ENCODE results near the gene GSX1. TPM values are rescaled to one million over a fixed set of nuclear protein-coding genes. Genes with fewer than 3 reads are reported as not detected.

Gene GSX1
- total and polyA plus RNA-seq, 2 of the 4 experiments (the other 2 are of a cell fraction), result not detected

DNA sequence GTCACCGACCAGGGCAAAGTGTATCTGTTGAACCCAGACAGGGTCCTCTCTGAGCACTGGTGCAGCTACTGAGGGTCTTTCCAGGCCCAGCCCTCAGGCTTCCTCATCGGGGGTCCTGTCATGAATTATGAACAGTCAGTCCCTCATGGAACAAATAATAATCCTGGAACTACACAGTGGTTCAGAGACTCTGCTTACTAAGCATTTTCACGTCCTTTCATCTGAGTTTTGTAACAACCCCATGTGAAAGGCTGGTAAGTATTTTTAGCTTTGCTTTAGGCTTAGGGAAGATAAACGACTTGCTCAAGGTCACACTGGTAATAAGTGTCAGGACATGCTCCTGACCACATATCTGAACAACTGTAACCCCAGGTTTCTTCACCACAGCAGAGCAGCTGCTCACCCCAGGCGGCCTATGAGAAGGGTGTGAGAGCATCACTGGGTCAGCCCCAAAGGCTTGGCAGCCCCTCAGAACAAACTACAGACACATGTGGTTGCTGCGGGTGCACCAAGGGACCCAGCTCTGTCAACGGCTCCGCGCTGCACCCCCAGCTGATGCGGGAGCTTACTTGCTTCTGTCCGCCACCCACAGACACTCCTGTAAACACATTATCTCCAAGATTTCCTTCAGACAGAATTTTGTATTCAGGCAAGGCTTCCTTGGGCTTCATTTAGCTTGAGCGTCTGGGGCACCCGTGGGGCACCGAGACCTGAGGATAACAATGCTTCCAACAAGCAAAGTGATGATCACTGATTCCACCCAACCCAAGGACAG is 19.4 kb upstream of the GSX1 start:
- H3K9ac ChIP-seq (ENCODE audit: low read depth, low read length), result no peak overlapping the region

More for the DNA sequence above, 19.4 kb upstream of the GSX1 start:
- in situ Hi-C loops (cut with MboI; ENCODE audit: low sequenced_read_pairs), result no loop called here
- Histone ChIP-seq H3K4me3 (ENCODE audit: insufficient read depth, low read depth, low read length) (no peak overlapping the region), H3K27me3 (ENCODE audit: control insufficient read depth, insufficient read depth, low read length) (peaks cover 13% of the 10 kb centered on the region), H3K9me1 (ENCODE audit: insufficient read depth, low read length) (no peaks in the 10 kb centered on the region), H3K36me3 (ENCODE audit: control insufficient read depth, insufficient read depth, low read length) (no peaks in the 10 kb centered on the region), H4K5ac (ENCODE audit: low read depth, low read length) (no peak overlapping the region), H2AK9ac (replicated peaks; ENCODE audit: low read depth, low read length, poor library complexity) (no peak overlapping the region), H2AK5ac (ENCODE audit: low read depth, low read length) (no peak overlapping the region), H3K23ac (ENCODE audit: low read depth, low read length) (no peak overlapping the region), H4K8ac (ENCODE audit: low read depth in 2 of 2, low read length in 2 of 2) (no peak overlapping the region), H4K91ac (ENCODE audit: insufficient read depth, low read depth, low read length) (no peak overlapping the region), H3K18ac (ENCODE audit: low read depth, low read length) (no peak overlapping the region), H3K27ac (ENCODE audit: insufficient read depth, low read length) (no peak overlapping the region), H2AFZ (replicated peaks; ENCODE audit: low read length, poor library complexity) (no peak overlapping the region), H2BK15ac (ENCODE audit: low read depth, low read length) (no peak overlapping the region), H3K56ac (ENCODE audit: extremely low read depth, insufficient read depth, low read length) (no peak overlapping the region), H4K20me1 (ENCODE audit: insufficient read depth, low read length) (no peaks in the 10 kb centered on the region), H3K79me1 (ENCODE audit: low read depth in 1 of 2, low read length in 2 of 2) (no peaks in the 10 kb centered on the region), H3K14ac (replicated peaks; ENCODE audit: low read depth, low read length) (no peak overlapping the region), H2BK120ac (ENCODE audit: low read depth, low read length) (no peak overlapping the region), H2BK20ac (ENCODE audit: low read depth, low read length) (no peak overlapping the region), H2BK5ac (ENCODE audit: low read depth, low read length, poor library complexity, severe bottlenecking) (no peak overlapping the region), H3K4ac (ENCODE audit: low read depth, low read length) (no peak overlapping the region), H3K9me3 (ENCODE audit: control insufficient read depth, insufficient read depth, low read length) (no peaks in the 10 kb centered on the region), H3K4me1 (ENCODE audit: control insufficient read depth, insufficient read depth, low read length) (no peaks in the 10 kb centered on the region), H3K4me2 (ENCODE audit: low read depth, low read length) (no peak overlapping the region)
- ChIA-PET CTCF (no interaction called here), POLR2A (ENCODE audit: unreplicated experiment) (no interaction called here)
- intact Hi-C loops (cut with micrococcal nuclease), result no loop called here
- 70% methylated on average over 2 of the region's 14 CpGs; no CpG with 5 or more reads in 1 of the 2 experiments for WGBS, 2 experiments (ENCODE audit: extremely low coverage in 2 of 2, insufficient read length in 1 of 2)
- ATAC-seq (ENCODE audit: low read depth) (no peak), DNase-seq (no peak)
- TF ChIP-seq MAFK (IDR thresholded peaks at IDR 0.05; ENCODE audit: low read depth, low read length) (0 out of 2 replicates have a peak, but pooled peaks have one; percentile 23), CEBPB (IDR thresholded peaks at IDR 0.05; ENCODE audit: low read depth, low read length) (no peak)
- dilution Hi-C loops (cut with HindIII; ENCODE audit: low sequenced_read_pairs, unreplicated experiment), result no loop called here
- BruUV-seq (replicated peaks), result no TSS peak

Data from IMR-90 (cell line).